K562 (cell line): ENCODE measurements around the gene FOXR1. TPM values are rescaled to one million over a fixed set of nuclear protein-coding genes. Genes with fewer than 3 reads are reported as not detected.
A peak's percentile ranks its signal among the peaks of the same experiment; 100 is the strongest.

Experiments used
- CEBPB ChIP-seq: fragments of 450-650 bp; IDR thresholded peaks from 2 replicates; pipeline ENCODE4 v1.6.1; 2016; ENCODE audit warnings: missing genetic modification characterization, missing compliant biosample characterization
- CHD4 ChIP-seq: fragments of 200-600 bp; sonication (generic); IDR thresholded peaks from 3 replicates; pipeline ENCODE4 v1.6.1; 2012; ENCODE audit warnings: low read depth, mild to moderate bottlenecking, mixed read lengths, low read length, inconsistent platforms; ENCODE audit not compliant: insufficient read depth, insufficient replicate concordance, poor library complexity, severe bottlenecking
- ETV1 ChIP-seq: fragments of 450-650 bp; conservative IDR thresholded peaks from 2 replicates; pipeline ENCODE4 v1.6.1; 2016; ENCODE audit warnings: missing genetic modification characterization, control low read depth, low read depth, missing compliant biosample characterization
- KLF6 ChIP-seq: fragments of 250-450 bp; sonication (Bioruptor Pico); IDR thresholded peaks from 2 replicates; pipeline ENCODE4 v1.4.0; 2020; ENCODE audit warnings: mild to moderate bottlenecking, moderate library complexity, borderline replicate concordance
- MEF2A ChIP-seq: IDR thresholded peaks from 2 replicates; pipeline ENCODE4 v1.6.1; 2011; ENCODE audit warnings: low read depth, mild to moderate bottlenecking, low read length, moderate library complexity; ENCODE audit not compliant: control insufficient read depth
- MEIS2 ChIP-seq: fragments of 450-650 bp; IDR thresholded peaks from 2 replicates; pipeline ENCODE4 v1.6.1; 2014; ENCODE audit warnings: mild to moderate bottlenecking; ENCODE audit not compliant: partially characterized antibody
- MTA1 ChIP-seq: fragments of 450-650 bp; IDR thresholded peaks from 2 replicates; pipeline ENCODE4 v1.6.1; 2017; ENCODE audit warnings: borderline replicate concordance
- NEUROD1 ChIP-seq: fragments of 150-350 bp; IDR thresholded peaks from 2 replicates; pipeline ENCODE4 v1.6.1; 2014; ENCODE audit warnings: borderline replicate concordance, low read length, low read depth; ENCODE audit not compliant: partially characterized antibody
- PCBP2 ChIP-seq: fragments of 200-400 bp; formaldehyde crosslinking; IDR thresholded peaks from 2 replicates; pipeline ENCODE4 v1.6.1; 2018; ENCODE audit warnings: low read length, low read depth, mild to moderate bottlenecking, moderate library complexity; ENCODE audit not compliant: poor library complexity, severe bottlenecking
- RCOR1 ChIP-seq, 2 experiments: IDR thresholded peaks; 2 replicates each; pipeline ENCODE4 v1.6.1; 2012; ENCODE audit warnings: low read depth in 2 of 2, low read length in 2 of 2, borderline replicate concordance in 1 of 2, improper control_type of control experiment in 1 of 2
- ZKSCAN8 ChIP-seq: fragments of 200-800 bp; sonication (Bioruptor generic); IDR thresholded peaks from 2 replicates; pipeline ENCODE4 v1.6.1; 2016; ENCODE audit warnings: missing genetic modification characterization, missing compliant biosample characterization
- ZNF263 ChIP-seq: sonication (generic); formaldehyde crosslinking; IDR thresholded peaks from 2 replicates; pipeline ENCODE4 v1.8.0; 2022; ENCODE audit warnings: mild to moderate bottlenecking, missing genetic modification reagents, borderline replicate concordance
- ZNF586 ChIP-seq: fragments of 450-650 bp; formaldehyde crosslinking; conservative IDR thresholded peaks from 2 replicates; pipeline ENCODE4 v1.4.0; 2020; ENCODE audit warnings: mild to moderate bottlenecking, moderate library complexity
- ZNF785 ChIP-seq: fragments of 250-450 bp; sonication (Bioruptor Pico); IDR thresholded peaks from 2 replicates; pipeline ENCODE4 v1.4.0; 2020; ENCODE audit warnings: mild to moderate bottlenecking
- polyA plus RNA-seq, 8 experiments: library from polyadenylated mRNA; depleted of rRNA in 4 of 8; stranded (reverse) in 5 of 8; unstranded in 3 of 8; fragments of >200 nt; fragmentation: Nextera tagmentation in 2 of 8; fragmentation: Illumina TruSeq in 1 of 8; extraction: Ambion mirVana in 2 of 8; extraction: Trizol in 1 of 8; gene quantifications; 2 replicates each; pipeline versions ENCODE4 v1.2.1 to v1.2.3, GENCODE V29; 2011 to 2014; ENCODE audit warnings: inconsistent platforms in 1 of 8, missing spikeins in 1 of 8
- total RNA-seq, 7 experiments: library from RNA; depleted of rRNA in 6 of 7; stranded (reverse); fragments of >200 nt in 6 of 7; fragmentation: Illumina TruSeq in 2 of 7; extraction: Trizol in 2 of 7; gene quantifications; 2 replicates each; pipeline versions ENCODE4 v1.2.1 to v1.2.3, GENCODE V29; 2011 to 2021; ENCODE audit warnings: low replicate concordance in 1 of 7
- TF ChIP-seq, protein P1 (sequence below), 2 experiments: fragments of 200-800 bp in 1 of 2; sonication (Bioruptor generic) in 1 of 2; sonication (generic) in 1 of 2; formaldehyde crosslinking in 1 of 2; IDR thresholded peaks in 1 of 2; conservative IDR thresholded peaks in 1 of 2; 2 replicates each; pipeline versions ENCODE4 v1.5.0 to v1.6.1; 2016 to 2020; ENCODE audit warnings: missing compliant biosample characterization in 1 of 2, missing genetic modification characterization in 1 of 2, missing genetic modification reagents in 1 of 2
- TF ChIP-seq, protein P2 (sequence below): fragments of 450-650 bp; IDR thresholded peaks from 2 replicates; pipeline ENCODE4 v1.6.1; 2018; ENCODE audit not compliant: partially characterized antibody
- TF ChIP-seq, protein P3 (sequence below): fragments of 150-350 bp; conservative IDR thresholded peaks from 2 replicates; pipeline ENCODE4 v1.6.1; 2014; ENCODE audit warnings: low read length

FOXR1 gene
- total and polyA plus RNA-seq, 9 of the 15 experiments (the other 6 are each of a cell fraction or from before 2014, with no cell fraction given): not detected

DNA sequence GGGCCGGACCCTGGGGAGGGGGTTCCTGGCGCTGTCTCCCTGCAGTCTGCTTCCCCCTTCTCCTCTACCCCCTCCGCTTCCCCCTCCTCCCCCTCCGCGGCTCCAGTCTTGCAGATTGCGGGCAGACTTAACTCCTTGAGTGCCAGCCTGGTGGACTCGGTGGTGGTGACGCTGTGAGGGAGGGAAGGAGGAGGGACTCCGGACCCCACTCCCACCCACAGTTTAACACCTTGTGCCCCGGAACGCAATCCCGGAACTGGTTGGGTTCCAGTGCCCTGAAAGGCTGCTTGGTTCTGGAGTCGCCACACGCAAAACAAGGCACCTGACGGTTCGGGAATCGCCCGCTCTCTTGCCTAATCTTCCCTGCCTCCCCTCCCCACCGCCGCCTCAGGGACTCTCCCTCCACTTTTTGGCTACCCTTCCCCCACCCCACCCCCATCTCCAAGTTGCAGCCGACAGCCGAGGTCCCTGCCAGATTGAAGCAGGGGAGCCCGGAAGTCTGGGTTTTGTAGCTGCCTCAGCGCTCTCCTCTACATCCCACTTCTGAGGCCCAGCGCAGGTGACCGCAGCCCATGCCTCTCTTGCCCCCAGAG is 42.0 kb upstream of the FOXR1 start (continued):
- TF ChIP-seq, protein P1, sequence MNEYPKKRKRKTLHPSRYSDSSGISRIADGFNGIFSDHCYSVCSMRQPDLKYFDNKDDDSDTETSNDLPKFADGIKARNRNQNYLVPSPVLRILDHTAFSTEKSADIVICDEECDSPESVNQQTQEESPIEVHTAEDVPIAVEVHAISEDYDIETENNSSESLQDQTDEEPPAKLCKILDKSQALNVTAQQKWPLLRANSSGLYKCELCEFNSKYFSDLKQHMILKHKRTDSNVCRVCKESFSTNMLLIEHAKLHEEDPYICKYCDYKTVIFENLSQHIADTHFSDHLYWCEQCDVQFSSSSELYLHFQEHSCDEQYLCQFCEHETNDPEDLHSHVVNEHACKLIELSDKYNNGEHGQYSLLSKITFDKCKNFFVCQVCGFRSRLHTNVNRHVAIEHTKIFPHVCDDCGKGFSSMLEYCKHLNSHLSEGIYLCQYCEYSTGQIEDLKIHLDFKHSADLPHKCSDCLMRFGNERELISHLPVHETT (CRISPR knock-in tag; conservative IDR thresholded peaks at IDR 0.05 in 1 of 2, IDR thresholded peaks at IDR 0.05 in 1 of 2): no peak
- TF ChIP-seq KLF6 (CRISPR knock-in tag) (no peak), MEF2A (no peak), CEBPB (tag) (peak; percentile 88), CHD4 (no peak), MTA1 (peak; percentile 16; the same call in 1 of the 2 replicates), ZNF586 (no peak), ZNF785 (CRISPR knock-in tag) (no peak), ZKSCAN8 (CRISPR knock-in tag) (no peak), PCBP2 (no peak), ZNF263 (CRISPR knock-in tag) (peak; percentile 85), NEUROD1 (peak; percentile 14), RCOR1 (IDR thresholded peaks at IDR 0.05; ENCODE audit: borderline replicate concordance in 1 of 2, low read depth in 2 of 2, low read length in 2 of 2) (peak in 1 of 2 experiments; percentile 31; a peak in 1 of 4 replicates), MEIS2 (no peak), ETV1 (tag) (no peak; the same call in none of the 2 replicates)
- TF ChIP-seq, protein P2, sequence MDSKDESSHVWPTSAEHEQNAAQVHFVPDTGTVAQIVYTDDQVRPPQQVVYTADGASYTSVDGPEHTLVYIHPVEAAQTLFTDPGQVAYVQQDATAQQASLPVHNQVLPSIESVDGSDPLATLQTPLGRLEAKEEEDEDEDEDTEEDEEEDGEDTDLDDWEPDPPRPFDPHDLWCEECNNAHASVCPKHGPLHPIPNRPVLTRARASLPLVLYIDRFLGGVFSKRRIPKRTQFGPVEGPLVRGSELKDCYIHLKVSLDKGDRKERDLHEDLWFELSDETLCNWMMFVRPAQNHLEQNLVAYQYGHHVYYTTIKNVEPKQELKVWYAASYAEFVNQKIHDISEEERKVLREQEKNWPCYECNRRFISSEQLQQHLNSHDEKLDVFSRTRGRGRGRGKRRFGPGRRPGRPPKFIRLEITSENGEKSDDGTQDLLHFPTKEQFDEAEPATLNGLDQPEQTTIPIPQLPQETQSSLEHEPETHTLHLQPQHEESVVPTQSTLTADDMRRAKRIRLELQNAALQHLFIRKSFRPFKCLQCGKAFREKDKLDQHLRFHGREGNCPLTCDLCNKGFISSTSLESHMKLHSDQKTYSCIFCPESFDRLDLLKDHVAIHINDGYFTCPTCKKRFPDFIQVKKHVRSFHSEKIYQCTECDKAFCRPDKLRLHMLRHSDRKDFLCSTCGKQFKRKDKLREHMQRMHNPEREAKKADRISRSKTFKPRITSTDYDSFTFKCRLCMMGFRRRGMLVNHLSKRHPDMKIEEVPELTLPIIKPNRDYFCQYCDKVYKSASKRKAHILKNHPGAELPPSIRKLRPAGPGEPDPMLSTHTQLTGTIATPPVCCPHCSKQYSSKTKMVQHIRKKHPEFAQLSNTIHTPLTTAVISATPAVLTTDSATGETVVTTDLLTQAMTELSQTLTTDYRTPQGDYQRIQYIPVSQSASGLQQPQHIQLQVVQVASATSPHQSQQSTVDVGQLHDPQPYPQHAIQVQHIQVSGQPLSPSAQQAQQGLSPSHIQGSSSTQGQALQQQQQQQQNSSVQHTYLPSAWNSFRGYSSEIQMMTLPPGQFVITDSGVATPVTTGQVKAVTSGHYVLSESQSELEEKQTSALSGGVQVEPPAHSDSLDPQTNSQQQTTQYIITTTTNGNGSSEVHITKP: peak; percentile 16
- TF ChIP-seq, protein P3, sequence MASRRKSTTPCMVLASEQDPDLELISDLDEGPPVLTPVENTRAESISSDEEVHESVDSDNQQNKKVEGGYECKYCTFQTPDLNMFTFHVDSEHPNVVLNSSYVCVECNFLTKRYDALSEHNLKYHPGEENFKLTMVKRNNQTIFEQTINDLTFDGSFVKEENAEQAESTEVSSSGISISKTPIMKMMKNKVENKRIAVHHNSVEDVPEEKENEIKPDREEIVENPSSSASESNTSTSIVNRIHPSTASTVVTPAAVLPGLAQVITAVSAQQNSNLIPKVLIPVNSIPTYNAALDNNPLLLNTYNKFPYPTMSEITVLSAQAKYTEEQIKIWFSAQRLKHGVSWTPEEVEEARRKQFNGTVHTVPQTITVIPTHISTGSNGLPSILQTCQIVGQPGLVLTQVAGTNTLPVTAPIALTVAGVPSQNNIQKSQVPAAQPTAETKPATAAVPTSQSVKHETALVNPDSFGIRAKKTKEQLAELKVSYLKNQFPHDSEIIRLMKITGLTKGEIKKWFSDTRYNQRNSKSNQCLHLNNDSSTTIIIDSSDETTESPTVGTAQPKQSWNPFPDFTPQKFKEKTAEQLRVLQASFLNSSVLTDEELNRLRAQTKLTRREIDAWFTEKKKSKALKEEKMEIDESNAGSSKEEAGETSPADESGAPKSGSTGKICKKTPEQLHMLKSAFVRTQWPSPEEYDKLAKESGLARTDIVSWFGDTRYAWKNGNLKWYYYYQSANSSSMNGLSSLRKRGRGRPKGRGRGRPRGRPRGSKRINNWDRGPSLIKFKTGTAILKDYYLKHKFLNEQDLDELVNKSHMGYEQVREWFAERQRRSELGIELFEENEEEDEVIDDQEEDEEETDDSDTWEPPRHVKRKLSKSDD: no peak
